GM12878 (cell line): ENCODE results near the gene RTN4RL1.

ENCODE experiments used
- CBFB ChIP-seq: IDR thresholded peaks from 2 replicates; pipeline ENCODE4 v1.6.1; 2016; ENCODE audit warnings: antibody characterized with exemption, low read depth
- CTCF ChIP-seq, 3 experiments: IDR thresholded peaks in 2 of 3; conservative IDR thresholded peaks in 1 of 3; 2 replicates each; pipeline ENCODE4 v1.5.1; 2011; ENCODE audit warnings: low read depth in 3 of 3, low read length in 3 of 3, mild to moderate bottlenecking in 3 of 3, control low read depth in 2 of 3, moderate library complexity in 2 of 3, inconsistent platforms in 1 of 3, mixed read lengths in 1 of 3; ENCODE audit not compliant: control insufficient read depth in 2 of 3, insufficient read depth in 1 of 3; ENCODE audit errors: extremely low read depth in 1 of 3
- ELK1 ChIP-seq: IDR thresholded peaks from 2 replicates; pipeline ENCODE4 v1.6.1; 2012; ENCODE audit warnings: low read depth, low read length, improper control_type of control experiment
- EZH2 ChIP-seq: IDR thresholded peaks from 2 replicates; pipeline ENCODE4 v1.6.1; 2012; ENCODE audit warnings: low read depth, mild to moderate bottlenecking, control low read depth, inconsistent platforms, low read length, borderline replicate concordance; ENCODE audit not compliant: control insufficient read depth
- JUNB ChIP-seq: IDR thresholded peaks from 2 replicates; pipeline ENCODE4 v1.6.1; 2016; ENCODE audit warnings: antibody characterized with exemption, mild to moderate bottlenecking
- LARP7 ChIP-seq: fragments of 450-650 bp; IDR thresholded peaks from 2 replicates; pipeline ENCODE4 v1.6.1; 2017; ENCODE audit warnings: mild to moderate bottlenecking
- NFYB ChIP-seq: IDR thresholded peaks from 2 replicates; pipeline ENCODE4 v1.6.1; 2011; ENCODE audit warnings: low read depth, mild to moderate bottlenecking, low read length, improper control_type of control experiment, moderate library complexity; ENCODE audit not compliant: insufficient read depth
- NR2C1 ChIP-seq: fragments of 450-650 bp; IDR thresholded peaks from 2 replicates; pipeline ENCODE4 v1.6.1; 2017; ENCODE audit warnings: antibody characterized with exemption, mild to moderate bottlenecking, moderate library complexity
- NR2C2 ChIP-seq: IDR thresholded peaks from 2 replicates; pipeline ENCODE4 v1.6.1; 2011; ENCODE audit warnings: borderline replicate concordance, low read depth; ENCODE audit not compliant: control insufficient read depth, insufficient read length
- POLR2A ChIP-seq: IDR thresholded peaks from 2 replicates; pipeline ENCODE4 v1.6.1; 2011; ENCODE audit warnings: low read depth, mild to moderate bottlenecking, low read length
- POLR2AphosphoS5 ChIP-seq: IDR thresholded peaks from 2 replicates; pipeline ENCODE4 v1.6.1; 2011; ENCODE audit warnings: mild to moderate bottlenecking, low read length, inconsistent platforms
- RAD21 ChIP-seq: IDR thresholded peaks from 2 replicates; pipeline ENCODE4 v1.6.1; 2011; ENCODE audit warnings: mild to moderate bottlenecking, low read depth, low read length, moderate library complexity; ENCODE audit not compliant: insufficient read depth
- RUNX3 ChIP-seq: IDR thresholded peaks from 2 replicates; pipeline ENCODE4 v1.6.1; 2012; ENCODE audit warnings: low read length, inconsistent platforms

GRCh38 chr17:1994707-1995106 lies 30.4 kb downstream of the RTN4RL1 start:
- TF ChIP-seq NR2C1 (no peak), EZH2 (no peak), NR2C2 (no peak), RUNX3 (no peak), POLR2A (no peak), CBFB (no peak), CTCF (IDR thresholded peaks at IDR 0.05 in 2 of 3, conservative IDR thresholded peaks at IDR 0.05 in 1 of 3; ENCODE audit: control insufficient read depth in 2 of 3, extremely low read depth in 1 of 3, insufficient read depth in 1 of 3, low read depth in 3 of 3, low read length in 3 of 3) (no peak), POLR2AphosphoS5 (no peak), NFYB (no peak), ELK1 (no peak), RAD21 (no peak), JUNB (no peak), LARP7 (no peak)
